Measurements from ENCODE around the gene SSX2IP. TPM values are rescaled to one million over a fixed set of nuclear protein-coding genes. Genes with fewer than 3 reads are reported as not detected.
"Not testable (repeated sequence)": the region's sequence is repeated elsewhere in the genome, so short reads cannot be mapped to it uniquely, and the experiment has no call there.

SSX2IP gene
- total and polyA plus RNA-seq, 2 donors from 2014 or later = 12.1 to 18.2 TPM

GRCh38 chr1:84598846-84599741 is 91.2 kb downstream of the SSX2IP start:
- DNase-seq (peak in 2 of 5 donors; percentile 24 to 26), FAIRE-seq (no peak)
- no peak overlapping the region for H3K9ac ChIP-seq (ENCODE audit: low read length in 3 of 3)
- intact Hi-C loops (cut with DNase I) = no loop called here
- H3K27me3 ChIP-seq (ENCODE audit: control insufficient read depth, insufficient read depth, low read length) = no peaks in the 10 kb centered on the region
- no peaks in the 10 kb centered on the region for H3K9me3 ChIP-seq (ENCODE audit: control insufficient read depth in 2 of 3, insufficient read depth in 1 of 3, low read length in 3 of 3)
- no peaks in the 10 kb centered on the region for H3K36me3 ChIP-seq (ENCODE audit: control insufficient read depth in 2 of 3, insufficient read depth in 3 of 3, low read length in 3 of 3)
- no peaks in the 10 kb centered on the region for H3K4me1 ChIP-seq (ENCODE audit: control insufficient read depth in 2 of 3, insufficient read depth in 2 of 3, low read depth in 1 of 3, low read length in 3 of 3)
- H3K4me3 ChIP-seq (ENCODE audit: low read length in 3 of 3) = no peak overlapping the region
- TF ChIP-seq CTCF (IDR thresholded peaks at IDR 0.05; ENCODE audit: borderline replicate concordance, extremely low read depth, insufficient read depth) = no peak
- no peak overlapping the region for H3K27ac ChIP-seq (ENCODE audit: low read depth in 2 of 2, low read length in 2 of 2)

- Histone ChIP-seq H3K36me3 (ENCODE audit: control insufficient read depth in 2 of 3, insufficient read depth in 3 of 3, low read length in 3 of 3) (no peaks in the 10 kb centered on the region), H3K27ac (ENCODE audit: low read depth in 2 of 2, low read length in 2 of 2) (no peak overlapping the region), H3K4me1 (ENCODE audit: control insufficient read depth in 2 of 3, insufficient read depth in 2 of 3, low read depth in 1 of 3, low read length in 3 of 3) (no peaks in the 10 kb centered on the region), H3K4me3 (ENCODE audit: low read length in 3 of 3) (no peak overlapping the region), H3K9ac (ENCODE audit: low read length in 3 of 3) (no peak overlapping the region), H3K27me3 (ENCODE audit: control insufficient read depth, insufficient read depth, low read length) (no peaks in the 10 kb centered on the region), H3K9me3 (ENCODE audit: control insufficient read depth in 2 of 3, insufficient read depth in 1 of 3, low read length in 3 of 3) (no peaks in the 10 kb centered on the region)
- DNase-seq = no peak
- intact Hi-C loops (cut with DNase I) = no loop called here
- no peak for FAIRE-seq
- no peak for TF ChIP-seq CTCF (IDR thresholded peaks at IDR 0.05; ENCODE audit: borderline replicate concordance, extremely low read depth, insufficient read depth)
Observed at GRCh38 chr1:84598418-84598817, 91.8 kb downstream of the SSX2IP start.

GRCh38 chr1:84597011-84597410 is 93.2 kb downstream of the SSX2IP start:
- DNase-seq (no peak), FAIRE-seq (no peak)
- Histone ChIP-seq H3K9me3 (ENCODE audit: control insufficient read depth in 2 of 3, insufficient read depth in 1 of 3, low read length in 3 of 3) (no peaks in the 10 kb centered on the region), H3K4me3 (ENCODE audit: low read length in 3 of 3) (no peak overlapping the region), H3K36me3 (ENCODE audit: control insufficient read depth in 2 of 3, insufficient read depth in 3 of 3, low read length in 3 of 3) (no peaks in the 10 kb centered on the region), H3K27ac (ENCODE audit: low read depth in 2 of 2, low read length in 2 of 2) (no peak overlapping the region), H3K4me1 (ENCODE audit: control insufficient read depth in 2 of 3, insufficient read depth in 2 of 3, low read depth in 1 of 3, low read length in 3 of 3) (no peaks in the 10 kb centered on the region), H3K27me3 (ENCODE audit: control insufficient read depth, insufficient read depth, low read length) (no peaks in the 10 kb centered on the region), H3K9ac (ENCODE audit: low read length in 3 of 3) (no peak overlapping the region)
- no peak for TF ChIP-seq CTCF (IDR thresholded peaks at IDR 0.05; ENCODE audit: borderline replicate concordance, extremely low read depth, insufficient read depth)
- intact Hi-C loops (cut with DNase I) = no loop called here

GRCh38 chr1:84594959-84595358 is 95.3 kb downstream of the SSX2IP start:
- H3K4me1 ChIP-seq (ENCODE audit: control insufficient read depth in 2 of 3, insufficient read depth in 2 of 3, low read depth in 1 of 3, low read length in 3 of 3); H3K36me3 ChIP-seq (ENCODE audit: control insufficient read depth in 2 of 3, insufficient read depth in 3 of 3, low read length in 3 of 3); H3K4me3 ChIP-seq (ENCODE audit: low read length in 3 of 3); FAIRE-seq; H3K27me3 ChIP-seq (ENCODE audit: control insufficient read depth, insufficient read depth, low read length); H3K9ac ChIP-seq (ENCODE audit: low read length in 3 of 3); H3K9me3 ChIP-seq (ENCODE audit: control insufficient read depth in 2 of 3, insufficient read depth in 1 of 3, low read length in 3 of 3); intact Hi-C loops (cut with DNase I); H3K27ac ChIP-seq (ENCODE audit: low read depth in 2 of 2, low read length in 2 of 2); DNase-seq: not testable (repeated sequence)

Other genes with a start within 250 kb of the SSX2IP start
- gene RPF1, start 211.2 kb downstream of the SSX2IP start, total RNA-seq = 29.6 TPM
- 44.1 TPM for gene RPF1, start 211.2 kb downstream of the SSX2IP start, polyA plus RNA-seq (ENCODE audit: insufficient read depth, low read depth, low replicate concordance)
- gene SPATA1, start 184.1 kb downstream of the SSX2IP start, total RNA-seq = 2.5 TPM
- 0.62 TPM for gene SPATA1, start 184.1 kb downstream of the SSX2IP start, polyA plus RNA-seq (ENCODE audit: insufficient read depth, low read depth, low replicate concordance)
- 87.9 TPM for gene GNG5, start 183.9 kb downstream of the SSX2IP start, total RNA-seq
- gene GNG5, start 183.9 kb downstream of the SSX2IP start, polyA plus RNA-seq (ENCODE audit: insufficient read depth, low read depth, low replicate concordance) = 304 TPM
- gene CTBS, start 116.0 kb downstream of the SSX2IP start, total RNA-seq = 32.0 TPM
- gene CTBS, start 116.0 kb downstream of the SSX2IP start, polyA plus RNA-seq (ENCODE audit: insufficient read depth, low read depth, low replicate concordance) = 19.1 TPM
- 0.22 TPM for gene LPAR3, start 202.7 kb upstream of the SSX2IP start, total RNA-seq
- gene LPAR3, start 202.7 kb upstream of the SSX2IP start, polyA plus RNA-seq (ENCODE audit: insufficient read depth, low read depth, low replicate concordance) = not detected